ENCODE data around the gene OPA1.

DNA sequence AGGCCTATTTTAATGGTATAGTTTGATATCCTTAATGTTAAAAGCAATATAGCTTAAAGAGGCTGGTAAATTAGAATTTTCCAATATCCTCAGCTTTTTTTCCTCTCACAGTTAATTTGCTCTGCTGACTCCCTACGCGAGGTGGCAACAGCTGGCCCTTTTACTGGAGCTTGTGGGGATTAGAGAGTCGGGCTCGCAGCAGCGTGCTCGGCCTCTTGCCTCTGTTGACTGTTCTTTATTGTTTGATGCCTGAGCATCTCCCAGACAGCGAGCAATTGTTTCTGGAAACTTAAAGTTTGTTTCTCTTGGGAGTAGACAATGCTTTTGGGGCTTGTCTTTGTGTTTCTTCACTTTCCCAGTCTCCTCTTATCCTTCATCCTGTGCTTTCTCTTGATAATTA, 80.8 kb downstream of the OPA1 start:
- TF ChIP-seq, protein P1, sequence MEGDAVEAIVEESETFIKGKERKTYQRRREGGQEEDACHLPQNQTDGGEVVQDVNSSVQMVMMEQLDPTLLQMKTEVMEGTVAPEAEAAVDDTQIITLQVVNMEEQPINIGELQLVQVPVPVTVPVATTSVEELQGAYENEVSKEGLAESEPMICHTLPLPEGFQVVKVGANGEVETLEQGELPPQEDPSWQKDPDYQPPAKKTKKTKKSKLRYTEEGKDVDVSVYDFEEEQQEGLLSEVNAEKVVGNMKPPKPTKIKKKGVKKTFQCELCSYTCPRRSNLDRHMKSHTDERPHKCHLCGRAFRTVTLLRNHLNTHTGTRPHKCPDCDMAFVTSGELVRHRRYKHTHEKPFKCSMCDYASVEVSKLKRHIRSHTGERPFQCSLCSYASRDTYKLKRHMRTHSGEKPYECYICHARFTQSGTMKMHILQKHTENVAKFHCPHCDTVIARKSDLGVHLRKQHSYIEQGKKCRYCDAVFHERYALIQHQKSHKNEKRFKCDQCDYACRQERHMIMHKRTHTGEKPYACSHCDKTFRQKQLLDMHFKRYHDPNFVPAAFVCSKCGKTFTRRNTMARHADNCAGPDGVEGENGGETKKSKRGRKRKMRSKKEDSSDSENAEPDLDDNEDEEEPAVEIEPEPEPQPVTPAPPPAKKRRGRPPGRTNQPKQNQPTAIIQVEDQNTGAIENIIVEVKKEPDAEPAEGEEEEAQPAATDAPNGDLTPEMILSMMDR (conservative IDR thresholded peaks at IDR 0.05; ENCODE audit: low read depth in 2 of 2) = no peak
- TF ChIP-seq EZH2phosphoT487 (IDR thresholded peaks at IDR 0.05; ENCODE audit: unreplicated experiment) (no peak), EZH2 (IDR thresholded peaks at IDR 0.05; ENCODE audit: low read depth, unreplicated experiment) (no peak), CREB1 (CRISPR knock-in tag; IDR thresholded peaks at IDR 0.05; ENCODE audit: low read depth) (no peak)

Data from GM23338 (cell line).